ENCODE results near the gene SESN1.

The SESN1 gene

DNA sequence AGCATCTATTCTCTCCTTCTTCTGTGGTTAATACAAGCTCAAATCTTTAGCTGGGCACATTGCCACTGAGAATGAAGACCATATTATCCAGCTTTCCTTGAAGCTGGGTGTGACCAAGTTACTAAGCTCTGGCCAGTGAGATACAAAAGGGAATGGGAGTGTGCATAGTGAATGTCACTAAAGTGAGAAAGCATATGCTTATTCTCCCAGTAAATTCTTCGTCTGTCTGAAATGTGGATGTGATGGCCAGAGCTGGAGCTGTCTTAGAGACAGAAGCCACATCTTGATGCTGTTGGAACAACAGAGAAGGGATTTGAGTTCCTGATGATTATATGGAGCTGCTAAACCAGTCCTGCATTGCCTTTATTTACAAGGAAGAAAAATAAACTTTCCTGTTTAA, 60.1 kb downstream of the SESN1 start:
- H3K4me2 ChIP-seq (ENCODE audit: low read depth, low read length), result no peak overlapping the region
- H3K79me2 ChIP-seq (ENCODE audit: low read length), result peaks cover 84% of the 10 kb centered on the region
- H3K27me3 ChIP-seq (replicated peaks; ENCODE audit: insufficient read depth, low read length), result no peaks in the 10 kb centered on the region
- no peak overlapping the region for H3K4me3 ChIP-seq (ENCODE audit: low read length)
- peaks cover 9% of the 10 kb centered on the region; the same call in 1 of the 2 replicates for H4K20me1 ChIP-seq (ENCODE audit: insufficient read depth, low read length)
- no peak overlapping the region for H3K9ac ChIP-seq (ENCODE audit: low read length)
- no peak overlapping the region for H3K27ac ChIP-seq (ENCODE audit: low read length)
- no peaks in the 10 kb centered on the region for H3K9me2 ChIP-seq (replicated peaks; ENCODE audit: insufficient read depth, low read length)
- no peak overlapping the region for H2AFZ ChIP-seq (ENCODE audit: low read length)
- no peak for DNase-seq
- peaks cover 11% of the 10 kb centered on the region for H3F3A ChIP-seq (ENCODE audit: insufficient read depth, low read length)
- H3K9me3 ChIP-seq (replicated peaks; ENCODE audit: insufficient read depth, low read length), result no peaks in the 10 kb centered on the region
- no peaks in the 10 kb centered on the region for H3K36me3 ChIP-seq (replicated peaks; ENCODE audit: insufficient read depth, low read length)
- peaks cover 16% of the 10 kb centered on the region for H3K4me1 ChIP-seq (ENCODE audit: low read length)
- TF ChIP-seq, protein P1, sequence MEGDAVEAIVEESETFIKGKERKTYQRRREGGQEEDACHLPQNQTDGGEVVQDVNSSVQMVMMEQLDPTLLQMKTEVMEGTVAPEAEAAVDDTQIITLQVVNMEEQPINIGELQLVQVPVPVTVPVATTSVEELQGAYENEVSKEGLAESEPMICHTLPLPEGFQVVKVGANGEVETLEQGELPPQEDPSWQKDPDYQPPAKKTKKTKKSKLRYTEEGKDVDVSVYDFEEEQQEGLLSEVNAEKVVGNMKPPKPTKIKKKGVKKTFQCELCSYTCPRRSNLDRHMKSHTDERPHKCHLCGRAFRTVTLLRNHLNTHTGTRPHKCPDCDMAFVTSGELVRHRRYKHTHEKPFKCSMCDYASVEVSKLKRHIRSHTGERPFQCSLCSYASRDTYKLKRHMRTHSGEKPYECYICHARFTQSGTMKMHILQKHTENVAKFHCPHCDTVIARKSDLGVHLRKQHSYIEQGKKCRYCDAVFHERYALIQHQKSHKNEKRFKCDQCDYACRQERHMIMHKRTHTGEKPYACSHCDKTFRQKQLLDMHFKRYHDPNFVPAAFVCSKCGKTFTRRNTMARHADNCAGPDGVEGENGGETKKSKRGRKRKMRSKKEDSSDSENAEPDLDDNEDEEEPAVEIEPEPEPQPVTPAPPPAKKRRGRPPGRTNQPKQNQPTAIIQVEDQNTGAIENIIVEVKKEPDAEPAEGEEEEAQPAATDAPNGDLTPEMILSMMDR (IDR thresholded peaks at IDR 0.05; ENCODE audit: low read length), result no peak
- TF ChIP-seq EZH2phosphoT487 (IDR thresholded peaks at IDR 0.05; ENCODE audit: low read length) (no peak), EZH2 (optimal IDR thresholded peaks at IDR 0.05; ENCODE audit: low read depth, low read length) (no peak)

DNA sequence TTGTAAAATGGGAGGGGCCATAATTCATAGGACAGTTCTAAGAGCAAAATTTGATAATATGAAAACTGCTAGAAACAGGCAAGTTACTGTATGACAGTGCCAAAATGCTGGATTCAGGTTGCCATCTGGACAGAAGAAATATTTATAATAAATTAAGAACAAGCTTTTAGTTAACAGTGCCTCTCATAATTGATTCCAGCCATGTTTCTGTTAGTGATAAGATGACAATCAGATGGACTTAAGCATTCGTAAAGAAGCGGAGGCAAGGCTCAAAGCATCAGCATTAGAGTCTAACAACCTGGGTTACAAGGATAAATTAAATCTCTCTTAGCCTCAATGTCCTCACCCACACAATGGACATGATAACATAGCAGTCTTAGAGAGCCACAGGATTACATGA, 61.0 kb downstream of the SESN1 start:
- Histone ChIP-seq H3K9me3 (replicated peaks; ENCODE audit: insufficient read depth, low read length) (no peaks in the 10 kb centered on the region), H3K9ac (ENCODE audit: low read length) (no peak overlapping the region), H3K4me2 (ENCODE audit: low read depth, low read length) (no peak overlapping the region), H4K20me1 (ENCODE audit: insufficient read depth, low read length) (peaks cover 9% of the 10 kb centered on the region; the same call in 1 of the 2 replicates), H3K27ac (ENCODE audit: low read length) (no peak overlapping the region), H3K79me2 (ENCODE audit: low read length) (peaks cover 79% of the 10 kb centered on the region), H3K4me1 (ENCODE audit: low read length) (peaks cover 16% of the 10 kb centered on the region), H2AFZ (ENCODE audit: low read length) (no peak overlapping the region), H3K9me2 (replicated peaks; ENCODE audit: insufficient read depth, low read length) (no peaks in the 10 kb centered on the region), H3K27me3 (replicated peaks; ENCODE audit: insufficient read depth, low read length) (no peaks in the 10 kb centered on the region), H3K36me3 (replicated peaks; ENCODE audit: insufficient read depth, low read length) (no peaks in the 10 kb centered on the region), H3F3A (ENCODE audit: insufficient read depth, low read length) (peaks cover 11% of the 10 kb centered on the region), H3K4me3 (ENCODE audit: low read length) (no peak overlapping the region)
- no peak for TF ChIP-seq EZH2phosphoT487 (IDR thresholded peaks at IDR 0.05; ENCODE audit: low read length)
- TF ChIP-seq, protein P1 (IDR thresholded peaks at IDR 0.05; ENCODE audit: low read length), result no peak
- no peak for TF ChIP-seq EZH2 (optimal IDR thresholded peaks at IDR 0.05; ENCODE audit: low read depth, low read length)
- no peak for DNase-seq

DNA sequence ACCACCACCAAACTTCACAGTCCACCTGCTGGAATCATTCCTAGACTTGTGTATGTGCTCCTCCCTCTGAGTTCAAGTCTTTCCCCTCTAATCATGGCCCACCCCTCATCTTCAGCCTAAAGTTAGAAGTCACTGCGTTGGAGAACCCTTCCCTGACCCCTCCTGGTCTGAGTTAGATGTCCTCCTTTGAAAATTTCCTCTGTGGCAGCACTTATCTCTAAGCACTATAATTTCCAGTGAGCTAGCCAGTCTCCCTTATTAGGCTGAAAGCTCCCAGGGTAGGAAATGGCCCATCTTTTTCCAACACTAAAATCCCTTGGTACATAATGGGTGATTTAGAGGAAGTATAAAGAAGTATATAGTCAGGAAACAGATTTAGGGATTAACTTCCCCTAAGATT, 63.2 kb downstream of the SESN1 start:
- Histone ChIP-seq H3K4me1 (ENCODE audit: low read length) (peaks cover 7% of the 10 kb centered on the region), H2AFZ (ENCODE audit: low read length) (no peak overlapping the region), H3K4me2 (ENCODE audit: low read depth, low read length) (no peak overlapping the region), H4K20me1 (ENCODE audit: insufficient read depth, low read length) (0 out of 2 replicates have a peak, but pooled peaks cover 5% of the 10 kb centered on the region), H3K79me2 (ENCODE audit: low read length) (peaks cover 68% of the 10 kb centered on the region), H3F3A (ENCODE audit: insufficient read depth, low read length) (no peaks in the 10 kb centered on the region), H3K36me3 (replicated peaks; ENCODE audit: insufficient read depth, low read length) (no peaks in the 10 kb centered on the region), H3K9me2 (replicated peaks; ENCODE audit: insufficient read depth, low read length) (no peaks in the 10 kb centered on the region), H3K27me3 (replicated peaks; ENCODE audit: insufficient read depth, low read length) (no peaks in the 10 kb centered on the region), H3K9ac (ENCODE audit: low read length) (no peak overlapping the region), H3K4me3 (ENCODE audit: low read length) (no peak overlapping the region), H3K9me3 (replicated peaks; ENCODE audit: insufficient read depth, low read length) (no peaks in the 10 kb centered on the region), H3K27ac (ENCODE audit: low read length) (no peak overlapping the region)
- DNase-seq, result no peak
- TF ChIP-seq EZH2phosphoT487 (IDR thresholded peaks at IDR 0.05; ENCODE audit: low read length), result no peak
- TF ChIP-seq, protein P1 (IDR thresholded peaks at IDR 0.05; ENCODE audit: low read length), result no peak
- no peak for TF ChIP-seq EZH2 (optimal IDR thresholded peaks at IDR 0.05; ENCODE audit: low read depth, low read length)
